ENCODE data around the gene DAPK3.

DAPK3 gene

GRCh38 chr19:3916033-3916432, 54.9 kb downstream of the DAPK3 start:
- DNase-seq (ENCODE audit: low read depth in 3 of 3), result no peak

- DNase-seq (ENCODE audit: low read depth in 3 of 3), result no peak
Observed at GRCh38 chr19:3914199-3914598, 56.7 kb downstream of the DAPK3 start.

- DNase-seq (ENCODE audit: low read depth in 3 of 3), result no peak
Observed at GRCh38 chr19:3910105-3910504, 60.8 kb downstream of the DAPK3 start.
